KMS-11 (cell line): Measurements from ENCODE around the gene RGS21.

ENCODE experiments used
- H2AFZ ChIP-seq: fragments of 200-600 bp; sonication (generic); 2 replicates; pipeline ENCODE4 v1.6.1; 2016; ENCODE audit warnings: antibody characterized with exemption, mixed run types, low read depth
- H3K27ac ChIP-seq: fragments of 200-600 bp; sonication (generic); 2 replicates; pipeline ENCODE4 v1.6.1; 2016; ENCODE audit warnings: mild to moderate bottlenecking, mixed run types
- H3K27me3 ChIP-seq: fragments of 200-600 bp; sonication (generic); 2 replicates; pipeline ENCODE4 v1.6.1; 2017; ENCODE audit warnings: mild to moderate bottlenecking, low read depth, mixed run types, moderate library complexity; ENCODE audit not compliant: insufficient read depth
- H3K36me3 ChIP-seq: fragments of 200-600 bp; sonication (generic); 2 replicates; pipeline ENCODE4 v1.6.1; 2017; ENCODE audit warnings: mild to moderate bottlenecking, mixed run types; ENCODE audit not compliant: insufficient read depth
- H3K4me1 ChIP-seq: fragments of 200-600 bp; sonication (generic); 2 replicates; pipeline ENCODE4 v1.6.1; 2016; ENCODE audit warnings: mild to moderate bottlenecking, low read depth, mixed run types; ENCODE audit not compliant: poor library complexity, severe bottlenecking
- H3K4me2 ChIP-seq: fragments of 200-600 bp; sonication (generic); 2 replicates; pipeline ENCODE4 v1.7.0; 2016; ENCODE audit warnings: mild to moderate bottlenecking, mixed run types
- H3K4me3 ChIP-seq: fragments of 200-600 bp; sonication (generic); IDR thresholded peaks from 2 replicates; pipeline ENCODE4 v1.6.1; 2017; ENCODE audit warnings: low read depth, low read length, mixed read lengths; ENCODE audit not compliant: insufficient read depth
- H3K79me2 ChIP-seq: fragments of 200-600 bp; sonication (generic); 2 replicates; pipeline ENCODE4 v1.6.1; 2016; ENCODE audit warnings: low read depth, mixed run types; ENCODE audit not compliant: insufficient read depth
- H3K9ac ChIP-seq: fragments of 200-600 bp; sonication (generic); 2 replicates; pipeline ENCODE4 v1.6.1; 2016; ENCODE audit warnings: mild to moderate bottlenecking, mixed run types
- H4K20me1 ChIP-seq: fragments of 200-600 bp; sonication (generic); 2 replicates; pipeline ENCODE4 v1.6.1; 2016; ENCODE audit warnings: mild to moderate bottlenecking, mixed run types; ENCODE audit not compliant: insufficient read depth
- TF ChIP-seq, protein P1 (sequence below): fragments of 200-600 bp; sonication (generic); conservative IDR thresholded peaks from 2 replicates; pipeline ENCODE4 v1.6.1; 2017; ENCODE audit warnings: low read depth, mild to moderate bottlenecking, antibody characterized with exemption, low read length, moderate library complexity, mixed read lengths

Gene RGS21

GRCh38 chr1:192401825-192402224 lies 85.0 kb downstream of the RGS21 start:
- TF ChIP-seq, protein P1, sequence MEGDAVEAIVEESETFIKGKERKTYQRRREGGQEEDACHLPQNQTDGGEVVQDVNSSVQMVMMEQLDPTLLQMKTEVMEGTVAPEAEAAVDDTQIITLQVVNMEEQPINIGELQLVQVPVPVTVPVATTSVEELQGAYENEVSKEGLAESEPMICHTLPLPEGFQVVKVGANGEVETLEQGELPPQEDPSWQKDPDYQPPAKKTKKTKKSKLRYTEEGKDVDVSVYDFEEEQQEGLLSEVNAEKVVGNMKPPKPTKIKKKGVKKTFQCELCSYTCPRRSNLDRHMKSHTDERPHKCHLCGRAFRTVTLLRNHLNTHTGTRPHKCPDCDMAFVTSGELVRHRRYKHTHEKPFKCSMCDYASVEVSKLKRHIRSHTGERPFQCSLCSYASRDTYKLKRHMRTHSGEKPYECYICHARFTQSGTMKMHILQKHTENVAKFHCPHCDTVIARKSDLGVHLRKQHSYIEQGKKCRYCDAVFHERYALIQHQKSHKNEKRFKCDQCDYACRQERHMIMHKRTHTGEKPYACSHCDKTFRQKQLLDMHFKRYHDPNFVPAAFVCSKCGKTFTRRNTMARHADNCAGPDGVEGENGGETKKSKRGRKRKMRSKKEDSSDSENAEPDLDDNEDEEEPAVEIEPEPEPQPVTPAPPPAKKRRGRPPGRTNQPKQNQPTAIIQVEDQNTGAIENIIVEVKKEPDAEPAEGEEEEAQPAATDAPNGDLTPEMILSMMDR, result no peak
- H3K36me3 ChIP-seq, result no peaks in the 10 kb centered on the region
- H2AFZ ChIP-seq, result no peak overlapping the region
- no peaks in the 10 kb centered on the region for H3K79me2 ChIP-seq
- no peaks in the 10 kb centered on the region for H3K27me3 ChIP-seq
- H4K20me1 ChIP-seq, result no peaks in the 10 kb centered on the region
- no peak overlapping the region for H3K4me2 ChIP-seq
- H3K4me1 ChIP-seq, result no peaks in the 10 kb centered on the region
- H3K4me3 ChIP-seq, result no peak overlapping the region
- H3K27ac ChIP-seq, result no peak overlapping the region
- no peak overlapping the region for H3K9ac ChIP-seq

DNA sequence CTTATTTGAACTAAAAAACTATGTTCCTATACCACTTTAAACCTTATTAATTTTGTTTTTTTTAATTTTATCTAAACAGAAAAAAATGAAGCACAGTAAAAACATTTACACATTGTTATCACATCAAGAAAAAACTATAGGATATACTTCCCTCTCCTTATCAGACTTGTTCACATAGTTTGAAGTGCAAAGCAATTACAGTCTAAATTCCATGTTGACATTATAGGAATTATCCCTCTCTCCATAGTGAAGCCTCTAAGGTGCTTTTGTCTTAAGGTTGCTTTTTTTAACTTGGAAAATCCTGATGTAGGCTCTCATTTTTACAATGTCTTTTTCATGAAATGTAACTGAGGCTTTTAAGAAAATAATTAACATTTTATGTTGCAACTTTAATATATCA lies 85.8 kb downstream of the RGS21 start:
- H3K4me2 ChIP-seq, result no peak overlapping the region
- H3K27ac ChIP-seq, result no peak overlapping the region
- no peaks in the 10 kb centered on the region for H3K36me3 ChIP-seq
- no peaks in the 10 kb centered on the region for H3K79me2 ChIP-seq
- no peaks in the 10 kb centered on the region for H3K4me1 ChIP-seq
- TF ChIP-seq, protein P1, result no peak
- no peaks in the 10 kb centered on the region for H3K27me3 ChIP-seq
- H3K9ac ChIP-seq, result no peak overlapping the region
- no peak overlapping the region for H3K4me3 ChIP-seq
- no peaks in the 10 kb centered on the region for H4K20me1 ChIP-seq
- H2AFZ ChIP-seq, result no peak overlapping the region

GRCh38 chr1:192407206-192407605 lies 90.4 kb downstream of the RGS21 start:
- Histone ChIP-seq H3K36me3 (no peaks in the 10 kb centered on the region), H3K79me2 (no peaks in the 10 kb centered on the region), H3K4me3 (no peak overlapping the region), H2AFZ (no peak overlapping the region), H3K4me2 (no peak overlapping the region), H4K20me1 (no peaks in the 10 kb centered on the region), H3K4me1 (no peaks in the 10 kb centered on the region), H3K27ac (no peak overlapping the region), H3K27me3 (no peaks in the 10 kb centered on the region), H3K9ac (no peak overlapping the region)
- TF ChIP-seq, protein P1, result no peak
